ACHN (cell line): ENCODE results near the gene HSD17B11.
"Not testable (repeated sequence)": the region's sequence is repeated elsewhere in the genome, so short reads cannot be mapped to it uniquely, and the experiment has no call there.

Experiments used
- DNase-seq: peaks from one replicate; pipeline ENCODE4 v3.0.0-alpha.2; 2015
- in situ Hi-C: cut with HindIII; loops from 2 replicates; pipeline ENCODE4 v1.10.0; 2017; ENCODE audit warnings: low sequenced_read_pairs, low pct_ligation_motif_present, low pct_unique_long_range_greater_than_20kb

The HSD17B11 gene, protein sequence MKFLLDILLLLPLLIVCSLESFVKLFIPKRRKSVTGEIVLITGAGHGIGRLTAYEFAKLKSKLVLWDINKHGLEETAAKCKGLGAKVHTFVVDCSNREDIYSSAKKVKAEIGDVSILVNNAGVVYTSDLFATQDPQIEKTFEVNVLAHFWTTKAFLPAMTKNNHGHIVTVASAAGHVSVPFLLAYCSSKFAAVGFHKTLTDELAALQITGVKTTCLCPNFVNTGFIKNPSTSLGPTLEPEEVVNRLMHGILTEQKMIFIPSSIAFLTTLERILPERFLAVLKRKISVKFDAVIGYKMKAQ

DNA sequence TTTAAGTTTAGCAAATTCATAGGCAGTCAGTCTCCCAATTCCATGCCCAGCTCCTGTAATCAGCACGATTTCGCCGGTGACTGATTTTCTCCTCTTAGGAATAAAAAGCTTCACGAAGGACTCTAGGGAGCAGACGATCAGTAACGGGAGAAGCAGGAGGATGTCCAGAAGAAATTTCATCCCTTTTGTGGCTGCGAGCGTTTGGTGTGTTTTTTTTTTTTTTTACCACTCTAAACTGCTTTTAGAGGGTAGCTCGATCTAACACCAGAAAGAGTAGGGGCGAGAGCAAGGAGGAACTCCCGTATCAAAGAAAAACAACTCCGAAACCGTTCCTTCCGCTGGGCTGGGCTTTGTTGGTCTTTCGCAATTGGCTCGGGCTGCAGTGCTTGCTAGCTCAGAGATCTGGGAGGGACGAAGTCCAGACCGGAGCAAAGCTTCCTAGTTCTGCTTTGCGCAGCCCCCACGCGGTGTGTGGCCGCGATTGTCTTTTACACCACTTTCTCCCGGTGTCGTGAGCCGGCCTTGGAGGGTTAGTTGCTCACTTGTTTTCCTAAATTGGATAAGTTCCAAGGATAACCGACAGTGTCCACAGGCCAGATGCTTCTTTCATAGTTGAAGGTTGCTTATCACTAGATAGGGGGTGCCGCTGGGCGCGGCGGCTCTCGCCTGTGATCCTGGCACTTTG lies at the start of gene HSD17B11:
HSD17B11 (minus strand) TSS at position 298 of the 685 bp plus-strand sequence; CDS start at position 180, 118 bp downstream.
- in situ Hi-C loops, result no loop called here

DNA sequence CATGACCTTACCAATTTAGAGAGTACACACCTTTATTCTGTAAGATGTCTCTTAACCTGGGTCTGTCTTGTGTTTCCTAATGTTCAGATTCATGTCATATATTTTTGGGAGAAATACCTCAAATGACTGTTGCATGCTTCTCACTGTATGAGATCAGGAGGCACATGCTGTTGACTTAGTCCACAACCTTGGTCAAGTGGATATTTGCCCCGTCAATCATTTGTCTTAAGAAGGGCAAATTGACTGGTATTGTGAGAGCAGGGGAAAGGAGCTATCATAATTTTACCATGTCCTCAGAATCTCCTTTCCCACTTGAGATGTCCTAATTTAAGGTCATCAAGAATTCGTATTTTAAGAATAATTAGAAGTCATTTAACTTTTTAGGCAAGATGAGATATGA lies 42.4 kb upstream of the HSD17B11 start:
- in situ Hi-C loops, result no loop called here
- DNase-seq, result no peak

More for the DNA sequence above, at the start of gene HSD17B11:
- DNase-seq, result peak; percentile 92

DNA sequence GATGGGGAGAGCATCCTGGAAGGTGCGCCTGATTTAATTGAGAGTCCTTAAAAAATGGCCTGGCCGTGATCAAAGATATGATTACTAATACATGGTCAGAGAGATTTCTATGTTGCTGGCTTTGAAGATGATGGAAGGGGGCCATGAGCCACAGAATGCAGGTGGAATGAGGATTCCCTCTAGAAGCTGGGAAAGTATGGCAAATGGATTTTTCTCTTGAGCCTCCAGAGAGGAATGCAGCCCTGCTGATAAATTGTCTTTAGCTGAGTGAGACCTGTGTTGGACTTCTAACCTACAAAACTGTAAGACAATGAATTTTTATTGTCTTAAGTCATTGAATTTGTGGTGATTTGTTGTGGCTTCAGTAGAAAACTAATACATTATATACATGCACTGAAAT lies 39.0 kb upstream of the HSD17B11 start:
- in situ Hi-C loops, result no loop called here

DNA sequence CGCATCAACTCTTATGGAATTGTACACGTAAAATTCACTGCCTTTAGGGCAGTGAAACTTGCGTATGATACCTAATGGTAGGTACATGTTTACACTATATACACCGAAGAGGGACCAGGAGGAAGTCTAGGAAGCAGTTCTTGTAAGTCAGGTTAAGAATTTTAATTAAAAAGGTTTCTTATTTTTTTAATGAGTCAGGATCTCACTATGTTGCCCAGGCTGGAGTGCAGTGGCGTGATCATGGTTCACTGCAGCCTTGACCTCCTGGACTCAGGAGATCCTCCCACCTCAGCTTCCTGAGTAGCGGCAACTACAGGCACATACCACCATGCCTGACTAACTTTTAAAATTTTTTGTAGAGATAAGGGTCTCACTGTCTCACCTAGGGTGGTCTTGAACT lies 38.0 kb upstream of the HSD17B11 start:
- no peak for DNase-seq
- in situ Hi-C loops, result no loop called here

More for the DNA sequence above, 39.0 kb upstream of the HSD17B11 start:
- DNase-seq, result no peak

DNA sequence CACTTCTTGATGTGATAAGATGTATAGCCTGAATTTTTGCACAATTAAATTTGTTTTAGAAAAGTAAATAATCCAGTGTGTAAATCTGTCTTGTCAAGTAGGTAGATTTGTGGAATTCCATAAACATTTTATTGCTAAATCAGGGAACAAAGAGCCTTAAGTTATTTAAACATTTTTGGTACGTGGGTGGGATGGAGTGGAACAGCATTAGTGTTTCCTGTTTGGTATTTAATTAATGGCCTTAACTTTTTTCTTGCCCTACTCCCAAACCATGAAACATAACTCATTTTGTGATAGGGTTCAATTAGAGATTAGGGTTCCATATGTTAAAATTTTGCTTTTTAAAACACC lies 36.5 kb upstream of the HSD17B11 start:
- DNase-seq, result no peak
- in situ Hi-C loops, result no loop called here

DNA sequence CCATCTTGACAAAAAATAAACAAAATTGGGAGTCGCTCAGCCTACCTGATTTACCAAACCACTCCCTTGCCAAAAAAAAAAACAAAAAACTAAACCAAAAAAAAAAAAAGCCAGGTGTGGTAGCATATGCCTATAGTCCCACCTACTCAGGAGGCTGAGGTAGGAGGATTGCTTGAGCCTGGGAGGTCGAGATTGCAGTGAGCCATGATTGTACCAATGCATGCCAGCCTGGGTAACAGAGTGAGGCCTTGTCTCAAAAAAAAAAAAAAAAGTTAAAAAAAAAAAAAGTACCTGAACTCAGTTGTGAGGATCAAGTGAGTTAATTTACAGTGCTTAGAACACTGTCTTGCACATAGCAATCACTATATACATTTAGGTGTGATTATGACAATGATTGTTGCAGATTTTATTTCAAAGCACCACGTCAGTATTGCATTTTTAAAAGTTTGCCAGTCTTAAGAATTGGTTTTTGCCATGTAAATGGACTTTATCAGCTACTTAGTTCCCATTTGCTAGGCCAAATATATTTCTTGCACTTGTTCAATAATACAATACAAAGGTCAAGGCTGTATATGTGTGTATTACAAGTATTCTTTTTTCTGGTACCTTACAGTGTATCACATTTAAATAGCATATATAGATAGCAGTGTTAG lies 36.0 kb upstream of the HSD17B11 start:
- in situ Hi-C loops, result no loop called here
- DNase-seq, result no peak

DNA sequence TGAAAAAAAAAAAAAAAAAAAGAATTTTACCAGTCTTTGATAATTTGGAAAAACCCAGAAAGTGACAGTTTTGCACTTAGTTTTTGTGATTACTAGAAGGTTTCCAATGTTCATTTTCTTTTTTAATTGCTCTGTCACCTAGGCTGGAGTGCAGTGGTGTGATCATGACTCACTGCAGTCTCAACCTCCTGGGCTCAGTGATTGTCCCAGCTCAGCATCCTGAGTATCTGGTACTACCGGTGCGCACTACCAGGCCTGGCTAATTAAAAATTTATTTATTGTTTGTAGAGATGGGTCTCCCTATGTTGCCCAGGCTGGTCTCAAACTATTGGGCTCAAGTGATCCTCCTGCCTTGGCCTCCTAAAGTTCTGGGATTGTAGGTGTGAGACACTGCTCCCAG lies 34.7 kb upstream of the HSD17B11 start:
- no peak for DNase-seq
- in situ Hi-C loops, result no loop called here

DNA sequence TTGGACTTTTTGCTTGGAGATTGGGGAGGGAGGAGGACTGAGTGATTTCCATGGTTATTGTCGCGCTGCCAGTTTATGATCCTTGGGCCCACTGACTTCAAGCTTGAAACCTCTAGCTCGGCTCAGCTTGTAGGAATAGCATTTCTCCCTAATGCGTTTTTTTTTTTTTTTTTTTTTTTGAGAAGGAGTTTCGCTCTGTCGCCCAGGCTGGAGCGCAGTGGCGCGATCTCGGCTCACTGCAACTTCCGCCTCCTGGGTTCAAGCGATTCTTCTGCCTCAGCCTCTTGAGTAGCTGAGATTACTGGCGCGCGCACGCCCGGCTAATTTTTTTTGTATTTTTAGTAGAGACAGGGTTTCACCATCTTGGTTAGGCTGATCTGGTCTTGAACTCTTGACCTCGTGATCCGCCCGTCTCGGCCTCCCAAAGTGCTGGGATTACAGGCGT lies 33.1 kb upstream of the HSD17B11 start:
- in situ Hi-C loops, DNase-seq: not testable (repeated sequence)

DNA sequence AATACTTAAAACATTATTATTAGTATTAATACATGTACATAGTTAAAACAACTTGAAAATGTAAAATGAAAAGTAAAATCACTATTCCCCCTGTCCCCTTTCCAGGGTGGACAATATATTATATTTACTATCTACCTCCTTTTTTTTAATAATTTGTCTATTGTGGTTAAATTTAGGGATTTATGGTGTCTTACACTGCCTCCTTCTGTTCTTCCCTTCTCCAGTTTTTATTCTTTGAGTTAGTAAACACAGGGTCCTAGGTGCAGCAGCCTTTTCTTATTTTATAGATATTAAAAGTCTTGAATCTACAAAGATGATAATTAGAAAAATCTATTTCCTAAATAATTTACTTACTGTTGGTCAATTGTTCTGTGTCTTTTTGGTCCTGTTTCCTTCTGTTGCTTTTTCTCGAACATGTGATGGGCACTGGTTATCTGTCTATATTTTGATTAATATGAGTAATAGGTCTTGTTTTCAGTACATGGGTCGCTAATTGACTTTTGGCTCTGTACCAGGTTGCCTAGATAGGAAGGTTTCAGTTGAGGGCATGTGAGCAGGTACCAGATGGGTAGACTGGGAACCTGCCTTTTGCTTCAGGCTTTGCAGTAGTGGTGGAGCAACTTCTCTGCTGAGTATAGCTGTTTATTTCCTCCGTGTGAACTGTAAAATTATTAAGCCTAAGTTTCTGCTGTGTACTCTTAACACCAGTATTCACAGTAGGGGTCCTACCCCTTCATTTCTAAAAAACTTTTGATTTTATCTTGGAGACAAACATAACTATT lies 32.5 kb upstream of the HSD17B11 start:
- peak; percentile 19 for DNase-seq
- in situ Hi-C loops, result no loop called here

DNA sequence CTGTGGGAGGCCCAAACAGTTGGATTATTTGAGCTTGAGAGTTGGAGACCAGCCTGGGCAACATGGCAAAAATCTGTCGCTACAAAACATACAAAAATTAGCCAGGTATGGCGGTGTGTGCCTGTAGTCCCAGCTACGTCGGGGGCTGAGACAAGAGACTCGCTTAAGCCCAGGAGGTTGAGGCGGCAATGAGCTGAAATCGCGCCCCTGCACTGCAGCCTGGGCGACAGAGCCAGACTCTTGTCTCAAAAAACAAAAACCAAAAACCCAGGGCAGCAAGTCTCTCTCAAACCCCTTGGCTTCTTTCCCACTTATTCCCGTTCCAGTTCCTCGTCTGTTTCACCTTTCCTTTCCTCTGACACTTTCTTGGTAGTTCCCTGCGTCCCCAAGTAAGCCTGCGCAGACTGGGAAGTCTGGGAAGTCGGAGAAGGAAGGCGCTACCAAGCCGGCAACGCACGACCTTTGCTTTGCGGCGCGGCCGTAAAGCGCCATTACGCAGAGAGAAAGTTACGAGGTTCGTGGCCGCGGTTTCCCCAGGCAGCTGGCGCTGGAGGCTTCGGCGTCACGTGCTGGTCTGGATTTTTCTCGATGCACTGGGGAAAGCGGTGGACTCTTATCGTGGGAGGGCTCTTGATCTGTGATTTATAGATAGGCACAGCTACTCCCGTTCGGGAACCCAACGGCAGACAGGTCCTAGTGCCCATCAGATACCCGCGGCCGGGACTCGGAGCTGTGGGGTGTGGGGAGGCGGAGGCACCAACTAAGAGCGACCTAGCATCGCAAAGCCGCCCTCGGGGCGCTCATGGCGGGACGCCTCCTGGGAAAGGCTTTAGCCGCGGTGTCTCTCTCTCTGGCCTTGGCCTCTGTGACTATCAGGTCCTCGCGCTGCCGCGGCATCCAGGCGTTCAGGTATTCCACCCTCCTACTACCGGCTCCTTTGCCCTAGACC lies 31.4 kb upstream of the HSD17B11 start, which contains the start of gene NUDT9:
NUDT9 (plus strand) TSS at position 470 of the 949 bp plus-strand sequence; CDS start at position 803, 333 bp downstream.
- in situ Hi-C loops, result no loop called here
- peak; percentile 94 for DNase-seq

DNA sequence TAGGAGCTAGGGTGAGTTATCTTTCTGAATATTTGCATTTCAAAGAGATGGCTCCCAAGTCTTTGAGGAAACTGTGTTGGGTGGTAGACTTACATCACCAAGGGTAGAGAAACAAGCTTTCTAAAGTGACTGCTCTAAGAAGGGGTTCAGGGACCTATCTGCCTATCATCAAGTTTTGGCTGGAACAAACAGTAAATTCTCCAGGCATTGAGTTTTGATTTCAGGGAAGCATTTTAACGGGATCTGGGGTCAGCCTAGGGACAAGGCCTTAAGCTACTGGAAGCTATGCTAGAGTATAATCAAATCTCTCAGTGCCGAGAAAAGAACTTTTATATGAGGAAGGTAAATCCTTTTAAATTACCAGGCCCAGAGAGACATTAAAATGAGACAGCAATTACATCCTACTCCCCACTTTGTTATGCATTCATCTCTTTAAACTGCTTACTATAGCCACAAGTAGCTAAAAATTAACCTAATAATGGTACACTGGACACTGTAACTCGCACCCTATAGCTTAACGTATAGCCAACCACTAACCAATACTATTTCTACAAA lies 29.4 kb upstream of the HSD17B11 start:
- in situ Hi-C loops, result no loop called here
- no peak for DNase-seq

DNA sequence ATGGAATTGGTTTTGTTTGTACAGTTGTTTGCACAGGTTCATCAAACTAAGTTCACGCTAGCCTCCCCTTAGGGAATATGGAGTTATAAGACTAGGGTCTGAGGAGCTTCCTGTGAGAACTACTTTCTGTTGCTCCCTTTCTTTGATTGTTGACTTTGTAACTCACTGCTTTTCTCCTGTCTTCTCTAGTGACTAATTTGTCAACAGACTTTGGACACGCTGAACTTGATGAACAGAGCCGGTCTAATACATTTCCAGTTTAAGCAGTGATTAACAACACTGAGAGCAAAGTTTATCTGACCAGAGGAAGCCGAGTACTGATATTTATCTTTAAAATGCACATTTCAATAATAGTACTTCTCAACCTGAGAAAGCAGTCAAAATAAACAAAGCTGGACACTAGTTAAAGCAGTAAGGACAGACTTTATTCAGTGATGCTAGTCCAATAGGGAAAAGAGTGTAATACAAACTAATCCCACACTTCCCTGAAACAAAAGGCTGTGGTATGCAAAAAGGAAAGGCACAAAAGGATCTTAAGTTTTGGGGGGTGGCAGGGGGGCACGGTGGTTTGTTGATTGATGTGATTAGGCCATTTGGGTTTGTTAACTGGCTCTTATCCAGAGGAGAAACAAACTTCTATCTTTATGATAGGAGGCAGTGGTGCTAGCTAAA lies 28.7 kb upstream of the HSD17B11 start:
- in situ Hi-C loops, result no loop called here
- no peak for DNase-seq

DNA sequence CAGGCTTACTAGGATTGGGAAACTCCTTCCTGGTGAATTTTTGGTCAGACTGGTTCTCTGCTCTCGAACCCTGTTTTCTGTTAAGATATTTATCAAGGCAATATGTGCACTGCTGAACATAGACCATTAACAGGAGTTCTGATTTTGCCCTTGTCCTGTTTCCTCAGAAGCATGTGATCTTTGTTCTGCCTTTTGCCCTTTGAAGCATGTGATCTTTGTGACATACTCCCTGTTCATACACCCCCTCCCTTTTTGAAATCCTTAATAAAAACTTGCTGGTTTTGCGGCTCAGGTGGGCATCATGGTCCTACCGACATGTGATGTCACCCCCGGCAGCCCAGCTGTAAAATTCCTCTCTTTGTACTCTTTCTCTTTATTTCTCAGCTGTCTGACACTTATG lies 27.4 kb upstream of the HSD17B11 start:
- in situ Hi-C loops, DNase-seq: not testable (repeated sequence)

DNA sequence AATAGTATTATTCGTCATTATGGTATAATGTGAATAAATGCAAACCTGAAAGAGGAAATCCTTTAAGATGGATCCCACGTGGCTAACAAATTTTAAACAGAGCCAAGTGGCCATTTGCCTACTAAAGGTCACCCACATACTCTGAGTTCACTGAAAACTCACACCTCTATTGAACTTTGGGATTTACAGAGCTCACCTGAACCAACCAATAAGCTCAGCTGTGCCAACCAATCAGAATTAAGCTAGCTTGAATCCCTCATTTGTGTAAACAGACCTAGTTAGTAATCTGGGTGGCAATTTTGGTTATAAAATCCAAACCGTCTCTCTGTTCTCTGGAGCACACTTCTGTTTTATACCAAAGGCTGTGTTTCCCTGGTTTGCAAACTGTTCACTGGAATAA lies 26.0 kb upstream of the HSD17B11 start:
- DNase-seq, result no peak

DNA sequence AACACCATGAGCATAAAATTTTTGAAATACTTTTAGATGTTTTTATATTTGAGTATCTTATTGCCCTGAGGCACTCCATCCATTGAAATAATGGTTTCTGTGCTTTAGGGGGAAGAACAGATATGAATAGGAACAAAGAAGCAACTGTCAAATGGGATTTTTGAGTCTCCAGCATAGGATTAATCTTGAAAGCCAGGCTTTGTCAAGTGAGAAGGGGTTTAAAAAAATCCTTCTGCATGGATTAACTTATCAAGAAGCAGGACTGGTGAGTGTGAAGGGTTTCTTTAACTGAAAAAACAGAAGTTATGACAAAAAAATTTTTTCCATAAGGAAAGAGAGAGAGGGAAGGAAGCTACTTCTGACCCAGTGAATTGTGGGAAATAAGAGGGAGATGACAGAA lies 23.8 kb upstream of the HSD17B11 start:
- no peak for DNase-seq
- in situ Hi-C loops, result no loop called here

More for the DNA sequence above, 26.0 kb upstream of the HSD17B11 start:
- in situ Hi-C loops, result no loop called here

DNA sequence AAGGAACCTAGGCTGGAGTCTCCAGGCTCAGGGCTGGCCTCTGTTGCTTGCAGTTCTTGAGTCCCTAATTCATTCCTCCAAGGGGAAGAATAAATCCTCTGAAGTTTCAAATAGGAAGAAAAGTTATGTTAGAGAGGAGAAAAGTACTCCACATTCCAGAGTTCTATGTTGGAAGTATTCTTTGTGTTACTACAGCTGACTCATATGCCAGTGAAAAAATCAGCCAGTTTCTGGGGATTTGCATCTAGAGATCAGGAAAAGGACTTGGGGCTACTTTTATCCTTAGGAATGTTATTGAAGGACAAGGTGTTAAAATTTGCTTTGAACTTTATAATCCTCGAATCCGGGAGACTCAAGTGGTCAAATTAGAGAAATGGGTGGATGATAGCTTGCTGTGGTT lies 19.7 kb upstream of the HSD17B11 start:
- no peak for DNase-seq
- in situ Hi-C loops, result no loop called here

DNA sequence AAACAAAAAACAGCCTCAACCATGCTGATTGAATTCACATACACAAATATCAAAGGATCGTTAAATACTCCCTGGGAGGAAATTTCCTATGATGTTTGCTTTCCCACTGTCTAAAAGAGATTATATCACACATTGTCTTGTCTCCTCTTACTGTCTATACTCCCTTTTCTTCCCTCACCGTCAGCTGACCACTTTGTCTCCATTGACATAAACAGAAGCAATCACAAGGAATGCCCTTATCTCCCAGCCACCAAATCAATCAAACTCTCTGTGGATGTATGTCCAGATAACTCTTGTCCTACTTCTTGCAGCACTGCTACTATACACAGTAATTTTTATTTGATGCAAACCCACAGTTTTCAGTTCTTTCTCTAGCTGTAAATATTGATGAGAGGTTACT lies 19.2 kb upstream of the HSD17B11 start:
- in situ Hi-C loops, result no loop called here
- DNase-seq, result no peak
